Right atrium auricular region (tissue), 2 donors: ENCODE results near the gene KRTAP10-9. TPM values are rescaled to one million over a fixed set of nuclear protein-coding genes. Genes with fewer than 3 reads are reported as not detected.
"Not testable (repeated sequence)": the region's sequence is repeated elsewhere in the genome, so short reads cannot be mapped to it uniquely, and the experiment has no call there.

Experiments used
- DNase-seq: peaks from one replicate; pipeline ENCODE4 v3.0.0-alpha.2; 2019; ENCODE audit warnings: low spot score
- H3K27ac ChIP-seq, 2 donors: fragments of 200-600 bp; sonication (generic); 1 replicate in 1 of 2; 2 replicates in 1 of 2; pipeline ENCODE4 v1.5.1; 2016 to 2019
- H3K27me3 ChIP-seq, 2 donors: fragments of 200-600 bp; sonication (generic); one replicate each; pipeline versions ENCODE4 v1.5.1 to v1.6.0; 2017 to 2019
- H3K36me3 ChIP-seq: fragments of 200-600 bp; sonication (generic); one replicate; pipeline ENCODE4 v1.5.1; 2016
- H3K4me1 ChIP-seq, 2 donors: fragments of 200-600 bp; sonication (generic); one replicate each; pipeline versions ENCODE4 v1.5.1 to v1.6.0; 2017 to 2019
- H3K4me3 ChIP-seq, 2 donors: fragments of 200-600 bp; sonication (generic); 1 replicate in 1 of 2; 2 replicates in 1 of 2; pipeline ENCODE4 v1.5.1; 2017 to 2019; ENCODE audit warnings: mild to moderate bottlenecking in 1 of 2, moderate library complexity in 1 of 2
- H3K9me3 ChIP-seq, 2 donors: fragments of 200-600 bp; sonication (generic); one replicate each; pipeline ENCODE4 v1.5.1; 2019
- CTCF ChIP-seq, 2 donors: fragments of 200-600 bp; sonication (generic); IDR thresholded peaks; one replicate each; pipeline ENCODE4 v1.5.1; 2019; ENCODE audit warnings: antibody characterized with exemption in 2 of 2
- total RNA-seq, 2 donors: library from RNA; depleted of rRNA; stranded (reverse); fragments of >200 nt; gene quantifications; one replicate each; pipeline ENCODE4 v1.1.0, GENCODE V29; 2016

The KRTAP10-9 gene
- total RNA-seq, 2 donors from 2014 or later: not detected

GRCh38 chr21:44636209-44637017 lies 9.5 kb downstream of the KRTAP10-9 start:
- Histone ChIP-seq H3K4me3 (no peak overlapping the region), H3K27ac (no peak overlapping the region), H3K4me1 (no peaks in the 10 kb centered on the region), H3K27me3 (no peaks in the 10 kb centered on the region), H3K36me3 (no peaks in the 10 kb centered on the region), H3K9me3 (peaks cover 3 to 17% of the 10 kb centered on the region in 2 donors)
- peak; percentile 52 for DNase-seq
- no peak for TF ChIP-seq CTCF (IDR thresholded peaks at IDR 0.05)

GRCh38 chr21:44637018-44637850 lies 10.3 kb downstream of the KRTAP10-9 start, which contains the start of gene KRTAP10-10:
Gene KRTAP10-10 (plus strand): TSS chr21:44637356. CDS start chr21:44637418, 62 bp downstream.
- Histone ChIP-seq H3K27me3 (no peaks in the 10 kb centered on the region), H3K4me3 (no peak within 1 kb of the TSS), H3K9me3 (peaks cover 2 to 9% of the 10 kb centered on the region in 2 donors), H3K4me1 (no peaks in the 10 kb centered on the region), H3K36me3 (no peaks in the 10 kb centered on the region), H3K27ac (no peak within 1 kb of the TSS)
- DNase-seq: no peak
- no peak for TF ChIP-seq CTCF (IDR thresholded peaks at IDR 0.05)

DNA sequence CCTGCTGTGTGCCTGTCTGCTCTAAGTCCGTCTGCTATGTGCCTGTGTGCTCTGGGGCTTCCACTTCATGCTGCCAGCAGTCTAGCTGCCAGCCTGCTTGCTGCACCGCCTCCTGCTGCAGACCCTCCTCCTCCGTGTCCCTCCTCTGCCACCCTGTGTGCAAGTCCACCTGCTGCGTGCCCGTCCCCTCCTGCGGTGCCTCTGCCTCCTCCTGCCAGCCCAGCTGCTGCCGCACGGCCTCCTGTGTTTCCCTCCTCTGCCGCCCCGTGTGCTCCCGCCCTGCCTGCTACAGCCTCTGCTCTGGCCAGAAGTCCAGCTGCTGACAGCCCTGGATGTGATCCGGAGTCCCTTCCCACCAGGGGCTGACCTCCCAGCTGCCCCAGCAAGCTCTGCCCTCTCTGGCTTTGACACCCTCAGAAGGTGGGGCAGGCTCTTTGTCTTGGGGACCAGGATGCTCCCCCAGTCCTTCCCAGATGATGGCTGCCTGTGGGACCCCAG lies 11.0 kb downstream of the KRTAP10-9 start:
- not testable (repeated sequence) for H3K4me3 ChIP-seq, H3K4me1 ChIP-seq, H3K27ac ChIP-seq, H3K9me3 ChIP-seq, H3K36me3 ChIP-seq, DNase-seq, H3K27me3 ChIP-seq

- not testable (repeated sequence) for H3K4me1 ChIP-seq, H3K36me3 ChIP-seq, H3K27me3 ChIP-seq, H3K9me3 ChIP-seq, H3K4me3 ChIP-seq, H3K27ac ChIP-seq
- DNase-seq: peak; percentile 42
These were observed 11.8 kb downstream of the KRTAP10-9 start for GRCh38 chr21:44638506-44639330.

DNA sequence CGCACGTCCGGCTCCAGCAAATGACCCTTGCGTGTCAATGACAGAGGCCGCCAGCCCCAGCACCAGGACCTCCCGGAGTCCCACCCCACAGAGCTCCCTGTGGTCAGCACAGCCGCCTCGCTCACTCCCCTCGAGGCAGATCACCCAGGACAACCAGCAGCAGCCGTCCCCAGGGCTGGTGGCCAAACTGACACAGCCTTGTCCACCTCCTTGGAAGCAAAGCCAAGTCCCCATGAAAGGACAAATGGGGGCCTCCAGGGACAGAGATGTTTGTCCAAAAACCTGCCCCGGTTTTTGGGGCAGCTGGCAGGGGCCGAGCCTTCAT lies 12.4 kb downstream of the KRTAP10-9 start:
- Histone ChIP-seq H3K27me3 (no peaks in the 10 kb centered on the region), H3K36me3 (no peaks in the 10 kb centered on the region), H3K4me3 (no peak overlapping the region), H3K9me3 (peaks cover 0 to 3% of the 10 kb centered on the region in 2 donors), H3K4me1 (no peaks in the 10 kb centered on the region), H3K27ac (no peak overlapping the region)
- TF ChIP-seq CTCF (IDR thresholded peaks at IDR 0.05): no peak
- peak; percentile 49 for DNase-seq

DNA sequence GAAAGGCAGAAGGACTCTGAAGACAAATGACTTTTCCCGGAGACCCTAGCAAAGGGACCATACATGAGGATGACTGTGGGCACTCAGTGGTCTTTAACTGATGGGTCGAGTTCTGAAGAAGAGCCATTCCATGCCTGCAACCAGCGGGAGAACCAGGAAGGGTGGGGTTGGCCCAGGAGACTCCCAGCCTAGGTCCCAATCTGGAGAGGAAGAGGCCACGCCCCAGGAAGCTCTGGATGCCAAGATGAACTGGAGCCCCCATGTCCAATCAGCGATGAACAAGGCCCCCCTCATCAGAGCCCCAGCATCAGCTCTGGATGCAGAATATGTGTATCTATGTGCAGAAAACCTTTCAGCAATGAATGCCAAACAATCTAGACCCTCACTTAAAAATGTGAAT lies 13.9 kb downstream of the KRTAP10-9 start:
- H3K36me3 ChIP-seq: no peaks in the 10 kb centered on the region
- H3K4me1 ChIP-seq: no peaks in the 10 kb centered on the region
- no peak for TF ChIP-seq CTCF (IDR thresholded peaks at IDR 0.05)
- H3K27ac ChIP-seq: no peak overlapping the region
- peaks cover 0 to 17% of the 10 kb centered on the region in 2 donors for H3K9me3 ChIP-seq
- H3K27me3 ChIP-seq: no peaks in the 10 kb centered on the region
- H3K4me3 ChIP-seq: no peak overlapping the region
- DNase-seq: no peak
